Thoracic aorta (tissue), 2 donors: ENCODE results near the gene MRPS23. TPM values are rescaled to one million over a fixed set of nuclear protein-coding genes. Genes with fewer than 3 reads are reported as not detected.
A peak's percentile ranks its signal among the peaks of the same experiment; 100 is the strongest.

Source experiments
- ATAC-seq: fragments of 150-250 bp; one replicate; pipeline ENCODE4 v1.8.0; 2017; ENCODE audit warnings: low read depth; ENCODE audit not compliant: insufficient number of reproducible peaks, low FRiP score
- DNase-seq: peaks from one replicate; pipeline ENCODE4 v3.0.0-alpha.2; 2020; ENCODE audit warnings: low spot score
- H3K27ac ChIP-seq, 2 donors: fragments of 200-600 bp; sonication (generic); 1 replicate in 1 of 2; 2 replicates in 1 of 2; pipeline ENCODE4 v1.5.1; 2016; ENCODE audit warnings: mild to moderate bottlenecking in 2 of 2, moderate library complexity in 2 of 2
- H3K27me3 ChIP-seq: fragments of 200-600 bp; sonication (generic); replicated peaks from 2 replicates; pipeline ENCODE4 v1.6.0; 2016; ENCODE audit warnings: mild to moderate bottlenecking; ENCODE audit not compliant: insufficient read depth
- H3K36me3 ChIP-seq: fragments of 200-600 bp; sonication (generic); one replicate; pipeline ENCODE4 v1.5.1; 2016
- H3K4me1 ChIP-seq, 2 donors: fragments of 200-600 bp; sonication (generic); 1 replicate in 1 of 2; 2 replicates in 1 of 2; pipeline versions ENCODE4 v1.5.1 to v1.6.0; 2016; ENCODE audit warnings: low read depth in 2 of 2, mild to moderate bottlenecking in 1 of 2; ENCODE audit not compliant: control insufficient read depth in 1 of 2
- H3K4me3 ChIP-seq: fragments of 200-600 bp; sonication (generic); 2 replicates; pipeline ENCODE4 v1.5.1; 2016; ENCODE audit warnings: mild to moderate bottlenecking
- H3K9me3 ChIP-seq: fragments of 200-600 bp; sonication (generic); 2 replicates; pipeline ENCODE4 v1.5.1; 2016
- CTCF ChIP-seq: fragments of 200-600 bp; sonication (generic); IDR thresholded peaks from one replicate; pipeline ENCODE4 v1.5.1; 2019; ENCODE audit warnings: antibody characterized with exemption
- total RNA-seq, 2 donors: library from RNA; depleted of rRNA; stranded (reverse); fragments of >200 nt; gene quantifications; one replicate each; pipeline versions ENCODE4 v1.1.0 to v1.2.3, GENCODE V29; 2016

MRPS23 gene
- total RNA-seq, 2 donors from 2014 or later: 16.2 to 16.6 TPM

- Histone ChIP-seq H3K9me3 (no peaks in the 10 kb centered on the region), H3K4me3 (no peak overlapping the region), H3K27ac (no peak overlapping the region), H3K36me3 (peaks cover 10% of the 10 kb centered on the region), H3K27me3 (no peaks in the 10 kb centered on the region), H3K4me1 (peaks cover 54 to 80% of the 10 kb centered on the region in 2 donors)
- no peak for TF ChIP-seq CTCF
- DNase-seq: no peak
- no peak for ATAC-seq
Measured at GRCh38 chr17:57871155-57871554, 21.3 kb upstream of the MRPS23 start.

- no peak for DNase-seq
- H3K27ac ChIP-seq: peak overlapping the region in 1 of 2 donors; percentile 40
- peaks cover 10% of the 10 kb centered on the region for H3K36me3 ChIP-seq
- H3K9me3 ChIP-seq: no peaks in the 10 kb centered on the region
- no peaks in the 10 kb centered on the region for H3K27me3 ChIP-seq
- TF ChIP-seq CTCF: no peak
- peaks cover 47 to 71% of the 10 kb centered on the region in 2 donors for H3K4me1 ChIP-seq
- ATAC-seq: no peak
- H3K4me3 ChIP-seq: no peak overlapping the region
Measured at GRCh38 chr17:57870283-57870635, 20.4 kb upstream of the MRPS23 start.

GRCh38 chr17:57869617-57870282, 19.9 kb upstream of the MRPS23 start:
- no peaks in the 10 kb centered on the region for H3K27me3 ChIP-seq
- peak overlapping the region in 1 of 2 donors; percentile 94 for H3K27ac ChIP-seq
- H3K9me3 ChIP-seq: no peaks in the 10 kb centered on the region
- no peak for TF ChIP-seq CTCF
- H3K4me3 ChIP-seq: no peak overlapping the region
- H3K4me1 ChIP-seq: peaks cover 42 to 66% of the 10 kb centered on the region in 2 donors
- H3K36me3 ChIP-seq: peaks cover 10% of the 10 kb centered on the region
- ATAC-seq (no peak), DNase-seq (no peak)

- Histone ChIP-seq H3K27ac (peak overlapping the region; percentile 82 to 94), H3K27me3 (no peaks in the 10 kb centered on the region), H3K36me3 (peaks cover 13% of the 10 kb centered on the region), H3K4me3 (no peak overlapping the region), H3K9me3 (no peaks in the 10 kb centered on the region), H3K4me1 (peaks cover 38 to 59% of the 10 kb centered on the region in 2 donors)
- no peak for TF ChIP-seq CTCF
- DNase-seq: no peak
- no peak for ATAC-seq
Measured at GRCh38 chr17:57868910-57869616, 19.2 kb upstream of the MRPS23 start.

- Histone ChIP-seq H3K4me3 (peak overlapping the region; percentile 45), H3K27ac (peak overlapping the region; percentile 82 to 94), H3K36me3 (peaks cover 13% of the 10 kb centered on the region), H3K27me3 (no peaks in the 10 kb centered on the region), H3K4me1 (peaks cover 30 to 51% of the 10 kb centered on the region in 2 donors), H3K9me3 (no peaks in the 10 kb centered on the region)
- ATAC-seq: peak; percentile 89
- peak; percentile 53 for TF ChIP-seq CTCF
- peak; percentile 69 for DNase-seq
Measured at GRCh38 chr17:57868007-57868909, 18.4 kb upstream of the MRPS23 start.
